ENCODE measurements around the gene RNF14. TPM values are rescaled to one million over a fixed set of nuclear protein-coding genes. Genes with fewer than 3 reads are reported as not detected.

The RNF14 gene
- polyA plus RNA-seq, 3 donors, result 9.7 to 52.8 (median 31.2) TPM

DNA sequence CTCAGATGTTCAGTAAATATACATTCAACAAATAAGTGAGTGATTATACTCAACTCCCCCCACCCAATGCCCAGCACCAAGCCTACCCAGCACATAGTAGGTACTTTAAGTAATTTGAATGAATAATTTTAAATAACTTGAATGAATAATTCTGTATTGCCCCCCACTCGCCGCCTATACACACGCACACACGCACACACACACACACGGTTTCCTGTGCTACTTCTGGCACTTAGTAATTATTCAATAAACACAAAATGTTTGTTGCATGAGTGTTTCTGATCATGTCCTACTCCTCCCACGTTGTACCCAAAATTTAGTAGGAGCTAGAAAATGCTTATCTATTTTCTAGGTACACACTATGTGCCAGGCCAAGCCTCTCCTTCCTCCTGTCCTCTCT lies 27.1 kb upstream of the RNF14 start:
- Histone ChIP-seq H3K27me3 (ENCODE audit: control insufficient read depth in 2 of 2, insufficient read depth in 2 of 2, low read length in 2 of 2) (no peaks in the 10 kb centered on the region), H3K4me2 (replicated peaks; ENCODE audit: extremely low read depth, low read length, poor library complexity, severe bottlenecking) (no peak overlapping the region), H3K36me3 (replicated peaks in 1 of 2; ENCODE audit: control insufficient read depth in 1 of 2, insufficient read depth in 2 of 2, low read length in 2 of 2) (peaks cover 28 to 35% of the 10 kb centered on the region in 2 donors), H3K79me2 (ENCODE audit: insufficient read depth, low read length) (no peaks in the 10 kb centered on the region), H4K20me1 (ENCODE audit: insufficient read depth, low read length) (no peaks in the 10 kb centered on the region), H3K27ac (ENCODE audit: low read depth in 1 of 2, low read length in 2 of 2) (no peak overlapping the region), H3K9me3 (replicated peaks in 1 of 2; ENCODE audit: control insufficient read depth in 1 of 2, insufficient read depth in 1 of 2, low read length in 2 of 2) (no peaks in the 10 kb centered on the region), H2AFZ (ENCODE audit: insufficient read depth, low read depth, low read length, poor library complexity, severe bottlenecking) (no peak overlapping the region), H3K4me3 (replicated peaks in 1 of 3; ENCODE audit: low read depth in 2 of 3, low read length in 3 of 3) (no peak overlapping the region), H3K4me1 (ENCODE audit: control insufficient read depth in 1 of 2, insufficient read depth in 2 of 2, low read length in 2 of 2) (peaks cover 28 to 35% of the 10 kb centered on the region in 2 donors), H3K9ac (ENCODE audit: insufficient read depth, low read length, poor library complexity, severe bottlenecking) (no peak overlapping the region)
- Mint-ChIP-seq H3K27ac (peak overlapping the region in 1 of 7 donors; percentile 18), H3K4me3 (no peak overlapping the region), H3K27me3 (ENCODE audit: low read depth in 3 of 3) (peaks cover 0 to 2% (median 0%) of the 10 kb centered on the region in 3 donors), H3K9me3 (no peaks in the 10 kb centered on the region), H3K36me3 (peaks cover 31 to 44% of the 10 kb centered on the region in 2 donors), H3K4me1 (peaks cover 32% of the 10 kb centered on the region)
- intact Hi-C loops (cut with micrococcal nuclease), result no loop called here
- DNase-seq, result no peak
- no CpG with 5 or more reads among the region's 6 CpGs for WGBS (ENCODE audit: insufficient coverage)
- TF ChIP-seq, protein P1, sequence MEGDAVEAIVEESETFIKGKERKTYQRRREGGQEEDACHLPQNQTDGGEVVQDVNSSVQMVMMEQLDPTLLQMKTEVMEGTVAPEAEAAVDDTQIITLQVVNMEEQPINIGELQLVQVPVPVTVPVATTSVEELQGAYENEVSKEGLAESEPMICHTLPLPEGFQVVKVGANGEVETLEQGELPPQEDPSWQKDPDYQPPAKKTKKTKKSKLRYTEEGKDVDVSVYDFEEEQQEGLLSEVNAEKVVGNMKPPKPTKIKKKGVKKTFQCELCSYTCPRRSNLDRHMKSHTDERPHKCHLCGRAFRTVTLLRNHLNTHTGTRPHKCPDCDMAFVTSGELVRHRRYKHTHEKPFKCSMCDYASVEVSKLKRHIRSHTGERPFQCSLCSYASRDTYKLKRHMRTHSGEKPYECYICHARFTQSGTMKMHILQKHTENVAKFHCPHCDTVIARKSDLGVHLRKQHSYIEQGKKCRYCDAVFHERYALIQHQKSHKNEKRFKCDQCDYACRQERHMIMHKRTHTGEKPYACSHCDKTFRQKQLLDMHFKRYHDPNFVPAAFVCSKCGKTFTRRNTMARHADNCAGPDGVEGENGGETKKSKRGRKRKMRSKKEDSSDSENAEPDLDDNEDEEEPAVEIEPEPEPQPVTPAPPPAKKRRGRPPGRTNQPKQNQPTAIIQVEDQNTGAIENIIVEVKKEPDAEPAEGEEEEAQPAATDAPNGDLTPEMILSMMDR (IDR thresholded peaks at IDR 0.05), result no peak

DNA sequence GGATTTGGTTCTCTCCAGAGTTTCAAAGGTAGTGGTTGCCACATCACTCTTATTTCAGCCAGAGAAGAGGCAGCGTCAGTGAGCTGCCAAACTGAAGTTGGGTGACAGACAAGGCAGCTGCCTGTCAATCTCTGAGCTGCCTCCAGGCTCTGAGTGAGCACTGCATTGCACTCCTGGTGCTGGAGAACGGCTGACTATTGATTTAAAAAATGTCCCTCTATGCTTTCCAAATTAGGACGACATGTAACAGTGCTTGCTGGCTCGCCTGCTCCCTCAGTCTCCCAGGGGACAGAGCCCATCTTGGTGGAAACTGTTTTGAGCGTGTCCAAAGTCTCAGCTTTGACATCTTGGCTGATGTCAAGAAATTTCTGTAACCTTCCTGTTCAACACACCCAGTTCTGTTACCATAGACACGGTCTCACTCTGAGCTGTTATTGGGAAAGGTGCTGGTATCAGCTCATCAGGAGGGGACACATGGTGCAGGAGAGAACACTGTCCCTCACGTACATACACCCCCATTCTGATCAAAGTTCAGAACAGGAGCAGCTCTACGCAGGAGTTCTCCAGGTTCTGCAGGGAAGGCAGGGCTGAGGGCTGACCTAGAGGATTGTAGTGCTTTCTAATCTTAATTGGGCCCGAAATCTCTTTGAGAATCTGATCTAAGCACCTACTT lies 26.6 kb upstream of the RNF14 start:
- intact Hi-C loops (cut with micrococcal nuclease), result no loop called here

More for the DNA sequence above, 26.6 kb upstream of the RNF14 start:
- DNase-seq, result no peak
- TF ChIP-seq, protein P1 (IDR thresholded peaks at IDR 0.05), result no peak
- H3K27ac ChIP-seq (ENCODE audit: low read depth in 1 of 2, low read length in 2 of 2), result no peak overlapping the region
- H3K9ac ChIP-seq (ENCODE audit: insufficient read depth, low read length, poor library complexity, severe bottlenecking), result no peak overlapping the region
- H3K9me3 ChIP-seq (replicated peaks in 1 of 2; ENCODE audit: control insufficient read depth in 1 of 2, insufficient read depth in 1 of 2, low read length in 2 of 2), result no peaks in the 10 kb centered on the region
- H3K4me3 Mint-ChIP-seq, result no peak overlapping the region
- no peaks in the 10 kb centered on the region for H3K9me3 Mint-ChIP-seq
- H3K79me2 ChIP-seq (ENCODE audit: insufficient read depth, low read length), result no peaks in the 10 kb centered on the region
- peaks cover 0 to 2% (median 0%) of the 10 kb centered on the region in 3 donors for H3K27me3 Mint-ChIP-seq (ENCODE audit: low read depth in 3 of 3)
- WGBS (ENCODE audit: insufficient coverage), result 89% methylated on average over 4 of the region's 9 CpGs
- no peak overlapping the region for H3K4me2 ChIP-seq (replicated peaks; ENCODE audit: extremely low read depth, low read length, poor library complexity, severe bottlenecking)
- H2AFZ ChIP-seq (ENCODE audit: insufficient read depth, low read depth, low read length, poor library complexity, severe bottlenecking), result no peak overlapping the region
- H3K4me1 ChIP-seq (ENCODE audit: control insufficient read depth in 1 of 2, insufficient read depth in 2 of 2, low read length in 2 of 2), result peaks cover 28 to 35% of the 10 kb centered on the region in 2 donors
- H3K27ac Mint-ChIP-seq, result peak overlapping the region in 1 of 7 donors; percentile 18
- H3K4me3 ChIP-seq (replicated peaks in 1 of 3; ENCODE audit: low read depth in 2 of 3, low read length in 3 of 3), result no peak overlapping the region
- H4K20me1 ChIP-seq (ENCODE audit: insufficient read depth, low read length), result no peaks in the 10 kb centered on the region
- H3K27me3 ChIP-seq (ENCODE audit: control insufficient read depth in 2 of 2, insufficient read depth in 2 of 2, low read length in 2 of 2), result no peaks in the 10 kb centered on the region
- H3K4me1 Mint-ChIP-seq, result peaks cover 34% of the 10 kb centered on the region
- H3K36me3 Mint-ChIP-seq, result peaks cover 26 to 39% of the 10 kb centered on the region in 2 donors
- H3K36me3 ChIP-seq (replicated peaks in 1 of 2; ENCODE audit: control insufficient read depth in 1 of 2, insufficient read depth in 2 of 2, low read length in 2 of 2), result peaks cover 22 to 30% of the 10 kb centered on the region in 2 donors

Data from CD14-positive monocyte (primary cell).